ENCODE results near the gene TMEM213. TPM values are rescaled to one million over a fixed set of nuclear protein-coding genes. Genes with fewer than 3 reads are reported as not detected.

TMEM213 gene
- polyA plus RNA-seq, 1 donor from 2014 or later = not detected

GRCh38 chr7:138865843-138866242 is 68.0 kb downstream of the TMEM213 start:
- no peaks in the 10 kb centered on the region for H3F3A ChIP-seq (ENCODE audit: insufficient read depth, low read length, poor library complexity, severe bottlenecking)
- no peak overlapping the region for H3K27ac ChIP-seq (ENCODE audit: low read length)
- TF ChIP-seq, protein P1, sequence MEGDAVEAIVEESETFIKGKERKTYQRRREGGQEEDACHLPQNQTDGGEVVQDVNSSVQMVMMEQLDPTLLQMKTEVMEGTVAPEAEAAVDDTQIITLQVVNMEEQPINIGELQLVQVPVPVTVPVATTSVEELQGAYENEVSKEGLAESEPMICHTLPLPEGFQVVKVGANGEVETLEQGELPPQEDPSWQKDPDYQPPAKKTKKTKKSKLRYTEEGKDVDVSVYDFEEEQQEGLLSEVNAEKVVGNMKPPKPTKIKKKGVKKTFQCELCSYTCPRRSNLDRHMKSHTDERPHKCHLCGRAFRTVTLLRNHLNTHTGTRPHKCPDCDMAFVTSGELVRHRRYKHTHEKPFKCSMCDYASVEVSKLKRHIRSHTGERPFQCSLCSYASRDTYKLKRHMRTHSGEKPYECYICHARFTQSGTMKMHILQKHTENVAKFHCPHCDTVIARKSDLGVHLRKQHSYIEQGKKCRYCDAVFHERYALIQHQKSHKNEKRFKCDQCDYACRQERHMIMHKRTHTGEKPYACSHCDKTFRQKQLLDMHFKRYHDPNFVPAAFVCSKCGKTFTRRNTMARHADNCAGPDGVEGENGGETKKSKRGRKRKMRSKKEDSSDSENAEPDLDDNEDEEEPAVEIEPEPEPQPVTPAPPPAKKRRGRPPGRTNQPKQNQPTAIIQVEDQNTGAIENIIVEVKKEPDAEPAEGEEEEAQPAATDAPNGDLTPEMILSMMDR (IDR thresholded peaks at IDR 0.05; ENCODE audit: poor library complexity, severe bottlenecking) = no peak
- TF ChIP-seq POLR2AphosphoS5 (IDR thresholded peaks at IDR 0.05) (no peak), RAD21 (conservative IDR thresholded peaks at IDR 0.05) (no peak), EZH2 (IDR thresholded peaks at IDR 0.05; ENCODE audit: borderline replicate concordance, insufficient read depth, low read length, poor library complexity, severe bottlenecking) (no peak), EP300 (conservative IDR thresholded peaks at IDR 0.05; ENCODE audit: poor library complexity, severe bottlenecking) (no peak), TAF1 (IDR thresholded peaks at IDR 0.05; ENCODE audit: low read depth) (no peak), MXI1 (conservative IDR thresholded peaks at IDR 0.05; ENCODE audit: poor library complexity, severe bottlenecking) (no peak), SMC3 (conservative IDR thresholded peaks at IDR 0.05; ENCODE audit: poor library complexity) (no peak)
- TF ChIP-seq, protein P2, sequence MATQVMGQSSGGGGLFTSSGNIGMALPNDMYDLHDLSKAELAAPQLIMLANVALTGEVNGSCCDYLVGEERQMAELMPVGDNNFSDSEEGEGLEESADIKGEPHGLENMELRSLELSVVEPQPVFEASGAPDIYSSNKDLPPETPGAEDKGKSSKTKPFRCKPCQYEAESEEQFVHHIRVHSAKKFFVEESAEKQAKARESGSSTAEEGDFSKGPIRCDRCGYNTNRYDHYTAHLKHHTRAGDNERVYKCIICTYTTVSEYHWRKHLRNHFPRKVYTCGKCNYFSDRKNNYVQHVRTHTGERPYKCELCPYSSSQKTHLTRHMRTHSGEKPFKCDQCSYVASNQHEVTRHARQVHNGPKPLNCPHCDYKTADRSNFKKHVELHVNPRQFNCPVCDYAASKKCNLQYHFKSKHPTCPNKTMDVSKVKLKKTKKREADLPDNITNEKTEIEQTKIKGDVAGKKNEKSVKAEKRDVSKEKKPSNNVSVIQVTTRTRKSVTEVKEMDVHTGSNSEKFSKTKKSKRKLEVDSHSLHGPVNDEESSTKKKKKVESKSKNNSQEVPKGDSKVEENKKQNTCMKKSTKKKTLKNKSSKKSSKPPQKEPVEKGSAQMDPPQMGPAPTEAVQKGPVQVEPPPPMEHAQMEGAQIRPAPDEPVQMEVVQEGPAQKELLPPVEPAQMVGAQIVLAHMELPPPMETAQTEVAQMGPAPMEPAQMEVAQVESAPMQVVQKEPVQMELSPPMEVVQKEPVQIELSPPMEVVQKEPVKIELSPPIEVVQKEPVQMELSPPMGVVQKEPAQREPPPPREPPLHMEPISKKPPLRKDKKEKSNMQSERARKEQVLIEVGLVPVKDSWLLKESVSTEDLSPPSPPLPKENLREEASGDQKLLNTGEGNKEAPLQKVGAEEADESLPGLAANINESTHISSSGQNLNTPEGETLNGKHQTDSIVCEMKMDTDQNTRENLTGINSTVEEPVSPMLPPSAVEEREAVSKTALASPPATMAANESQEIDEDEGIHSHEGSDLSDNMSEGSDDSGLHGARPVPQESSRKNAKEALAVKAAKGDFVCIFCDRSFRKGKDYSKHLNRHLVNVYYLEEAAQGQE (IDR thresholded peaks at IDR 0.05; ENCODE audit: borderline replicate concordance) = no peak
- H3K79me2 ChIP-seq (replicated peaks; ENCODE audit: insufficient read depth, low read length) = no peaks in the 10 kb centered on the region
- no peak overlapping the region for H3K4me2 ChIP-seq (ENCODE audit: low read length)
- H3K36me3 ChIP-seq (ENCODE audit: insufficient read depth, low read length) = peaks cover 14% of the 10 kb centered on the region
- no peaks in the 10 kb centered on the region for H4K20me1 ChIP-seq (ENCODE audit: insufficient read depth)
- H3K27me3 ChIP-seq (ENCODE audit: insufficient read depth, low read depth, low read length) = no peaks in the 10 kb centered on the region
- H3K9me2 ChIP-seq (ENCODE audit: insufficient read depth, low read length) = no peaks in the 10 kb centered on the region
- H2AFZ ChIP-seq (ENCODE audit: low read depth, low read length) = no peak overlapping the region
- H3K9me3 ChIP-seq (ENCODE audit: low read length) = no peaks in the 10 kb centered on the region
- no peak overlapping the region for H3K9ac ChIP-seq (ENCODE audit: low read length)
- H3K4me3 ChIP-seq (ENCODE audit: low read length) = no peak overlapping the region

DNA sequence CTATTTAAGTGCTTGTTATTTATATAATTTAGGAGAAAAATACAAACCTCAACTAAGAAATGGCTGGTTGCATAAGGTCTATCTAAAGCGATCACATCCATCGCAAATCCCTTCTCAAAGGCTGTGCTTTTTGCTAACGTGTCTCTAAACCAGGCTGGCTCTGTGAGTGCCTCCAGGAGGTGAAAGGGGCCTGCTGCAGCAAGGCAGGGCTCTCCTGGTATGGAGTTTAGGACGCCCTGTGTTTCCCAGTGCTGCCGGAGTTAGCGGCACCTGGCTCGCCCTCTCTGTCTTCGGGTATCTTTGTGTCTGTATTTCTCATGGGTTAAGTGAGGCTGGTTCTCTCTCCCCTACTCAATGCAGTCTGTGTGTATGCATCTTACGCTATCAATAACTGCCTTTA is 68.6 kb downstream of the TMEM213 start:
- no peaks in the 10 kb centered on the region for H3K79me2 ChIP-seq (replicated peaks; ENCODE audit: insufficient read depth, low read length)
- H3K9me2 ChIP-seq (ENCODE audit: insufficient read depth, low read length) = no peaks in the 10 kb centered on the region
- H3K4me3 ChIP-seq (ENCODE audit: low read length) = no peak overlapping the region
- no peaks in the 10 kb centered on the region for H3K9me3 ChIP-seq (ENCODE audit: low read length)
- TF ChIP-seq EP300 (conservative IDR thresholded peaks at IDR 0.05; ENCODE audit: poor library complexity, severe bottlenecking) = no peak
- no peak for TF ChIP-seq MXI1 (conservative IDR thresholded peaks at IDR 0.05; ENCODE audit: poor library complexity, severe bottlenecking)
- TF ChIP-seq RAD21 (conservative IDR thresholded peaks at IDR 0.05) = no peak
- no peak for TF ChIP-seq TAF1 (IDR thresholded peaks at IDR 0.05; ENCODE audit: low read depth)
- TF ChIP-seq POLR2AphosphoS5 (IDR thresholded peaks at IDR 0.05) = no peak
- TF ChIP-seq SMC3 (conservative IDR thresholded peaks at IDR 0.05; ENCODE audit: poor library complexity) = no peak
- TF ChIP-seq EZH2 (IDR thresholded peaks at IDR 0.05; ENCODE audit: borderline replicate concordance, insufficient read depth, low read length, poor library complexity, severe bottlenecking) = no peak
- TF ChIP-seq, protein P1 (IDR thresholded peaks at IDR 0.05; ENCODE audit: poor library complexity, severe bottlenecking) = no peak
- TF ChIP-seq, protein P2 (IDR thresholded peaks at IDR 0.05; ENCODE audit: borderline replicate concordance) = no peak
- H4K20me1 ChIP-seq (ENCODE audit: insufficient read depth) = no peaks in the 10 kb centered on the region
- H3F3A ChIP-seq (ENCODE audit: insufficient read depth, low read length, poor library complexity, severe bottlenecking) = no peaks in the 10 kb centered on the region
- H2AFZ ChIP-seq (ENCODE audit: low read depth, low read length) = no peak overlapping the region
- no peak overlapping the region for H3K9ac ChIP-seq (ENCODE audit: low read length)
- H3K27ac ChIP-seq (ENCODE audit: low read length) = no peak overlapping the region
- H3K4me2 ChIP-seq (ENCODE audit: low read length) = no peak overlapping the region
- peaks cover 9% of the 10 kb centered on the region for H3K36me3 ChIP-seq (ENCODE audit: insufficient read depth, low read length)
- no peaks in the 10 kb centered on the region for H3K27me3 ChIP-seq (ENCODE audit: insufficient read depth, low read depth, low read length)
